Measurements from ENCODE around the gene LAMC1. TPM values are rescaled to one million over a fixed set of nuclear protein-coding genes. Genes with fewer than 3 reads are reported as not detected.
A peak's percentile ranks its signal among the peaks of the same experiment; 100 is the strongest.

The LAMC1 gene
- total and polyA plus RNA-seq, 10 of the 15 experiments (the other 5 are each of a cell fraction or from before 2014, with no cell fraction given), result 4.6 to 51.4 (median 25.6) TPM

DNA sequence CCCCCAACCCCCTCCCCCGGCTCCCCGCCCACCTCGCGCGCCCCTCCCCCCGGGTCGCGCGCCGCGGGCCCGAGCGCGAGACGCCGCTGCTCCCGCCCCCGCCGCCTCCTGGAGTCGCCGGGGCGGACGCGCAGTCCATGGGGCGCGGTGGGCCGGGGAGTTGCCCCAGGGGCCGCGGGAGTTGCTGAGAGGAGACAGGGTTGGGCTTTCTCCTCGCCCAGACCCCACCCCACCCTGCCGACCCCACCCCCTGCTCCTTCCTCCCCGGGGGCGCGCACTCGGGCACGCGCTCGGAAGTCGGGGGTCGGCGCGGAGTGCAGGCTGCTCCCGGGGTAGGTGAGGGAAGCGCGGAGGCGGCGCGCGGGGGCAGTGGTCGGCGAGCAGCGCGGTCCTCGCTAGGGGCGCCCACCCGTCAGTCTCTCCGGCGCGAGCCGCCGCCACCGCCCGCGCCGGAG, at the start of gene LAMC1 (continued):
- TF ChIP-seq, protein P1, sequence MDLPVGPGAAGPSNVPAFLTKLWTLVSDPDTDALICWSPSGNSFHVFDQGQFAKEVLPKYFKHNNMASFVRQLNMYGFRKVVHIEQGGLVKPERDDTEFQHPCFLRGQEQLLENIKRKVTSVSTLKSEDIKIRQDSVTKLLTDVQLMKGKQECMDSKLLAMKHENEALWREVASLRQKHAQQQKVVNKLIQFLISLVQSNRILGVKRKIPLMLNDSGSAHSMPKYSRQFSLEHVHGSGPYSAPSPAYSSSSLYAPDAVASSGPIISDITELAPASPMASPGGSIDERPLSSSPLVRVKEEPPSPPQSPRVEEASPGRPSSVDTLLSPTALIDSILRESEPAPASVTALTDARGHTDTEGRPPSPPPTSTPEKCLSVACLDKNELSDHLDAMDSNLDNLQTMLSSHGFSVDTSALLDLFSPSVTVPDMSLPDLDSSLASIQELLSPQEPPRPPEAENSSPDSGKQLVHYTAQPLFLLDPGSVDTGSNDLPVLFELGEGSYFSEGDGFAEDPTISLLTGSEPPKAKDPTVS (IDR thresholded peaks at IDR 0.05; ENCODE audit: low read depth, low read length), result no peak
- TF ChIP-seq EGR1 (IDR thresholded peaks at IDR 0.05; ENCODE audit: borderline replicate concordance in 1 of 2, low read depth in 2 of 2, low read length in 2 of 2) (peak in 1 of 2 experiments; percentile 84; a peak in 2 of 3 replicates), POLR2A (IDR thresholded peaks at IDR 0.05; ENCODE audit: low read depth, low read length) (peak; percentile 59; the same call in 1 of the 2 replicates), IRF4 (IDR thresholded peaks at IDR 0.05; ENCODE audit: low read depth, low read length) (no peak), SPI1 (IDR thresholded peaks at IDR 0.05; ENCODE audit: borderline replicate concordance, insufficient read depth, low read depth, low read length) (no peak)

DNA sequence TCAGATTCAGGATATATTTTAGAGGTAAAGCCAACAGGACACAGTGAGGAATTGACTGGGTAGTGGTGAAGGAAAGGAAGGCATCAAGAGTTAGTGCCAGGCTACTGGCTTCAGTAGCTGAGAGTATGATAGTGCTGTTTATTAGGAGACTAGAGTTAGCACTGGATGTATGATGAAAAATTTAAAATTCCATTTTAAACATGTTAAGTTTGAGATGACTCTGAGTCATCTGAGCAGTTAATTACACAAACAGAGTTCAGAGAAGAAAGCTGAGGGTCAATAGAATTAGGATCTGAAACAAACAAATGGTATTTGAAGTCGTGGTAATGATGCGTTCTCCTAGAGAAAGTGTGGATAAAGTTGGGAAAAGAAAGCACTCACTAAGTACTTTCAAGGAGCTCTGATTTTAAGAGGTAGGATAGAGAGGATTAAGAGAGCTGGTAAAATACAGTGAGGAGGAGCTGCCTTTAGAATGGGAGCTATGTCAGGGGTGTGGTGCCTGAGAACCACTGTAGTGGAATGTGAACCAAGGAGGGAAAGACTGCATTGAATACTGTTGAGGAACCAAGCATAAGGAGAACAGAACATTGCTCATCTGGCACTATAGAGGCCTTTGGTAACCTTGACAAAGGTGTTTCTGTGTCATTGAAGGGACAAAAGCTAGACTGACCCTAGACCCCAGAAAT, 48.6 kb upstream of the LAMC1 start:
- no peak for ATAC-seq
- ChIA-PET RAD21 (ENCODE audit: unreplicated experiment) (interaction anchor here (0.7 kb wide), 1 partner anchor 53 kb away, joined by 3 read pairs; no protein-coding TSS in a partner anchor), POLR2A (no interaction called here), SMC1A (ENCODE audit: uncharacterized antibody, unreplicated experiment) (interaction anchor here (1.2 to 2.3 kb wide), 4 partner anchors 10 to 254 kb away, joined by 3 to 11 read pairs (median 5); no protein-coding TSS in a partner anchor), CTCF (interaction anchor here (0.6 to 3.0 kb wide), 4 partner anchors 12 to 253 kb away, joined by 4 to 11 read pairs (median 6); no protein-coding TSS in a partner anchor)
- FAIRE-seq, result no peak
- Histone ChIP-seq H4K20me1 (ENCODE audit: control insufficient read depth, insufficient read depth) (no peaks in the 10 kb centered on the region), H3K4me2 (ENCODE audit: control insufficient read depth, insufficient read depth) (no peak overlapping the region), H2AFZ (ENCODE audit: control insufficient read depth, low read depth, low read length) (no peak overlapping the region), H3K9me3 (replicated peaks; ENCODE audit: control insufficient read depth, insufficient read depth, low read length) (no peaks in the 10 kb centered on the region), H3K27ac (ENCODE audit: control insufficient read depth, insufficient read depth) (no peak overlapping the region), H3K79me2 (ENCODE audit: control insufficient read depth, insufficient read depth, low read length) (no peaks in the 10 kb centered on the region), H3K27me3 (replicated peaks in 1 of 2; ENCODE audit: control insufficient read depth in 2 of 2, insufficient read depth in 2 of 2, low read length in 1 of 2) (no peaks in the 10 kb centered on the region), H3K4me1 (ENCODE audit: control insufficient read depth, insufficient read depth, low read length) (no peaks in the 10 kb centered on the region), H3K4me3 (no peak overlapping the region), H3K9ac (ENCODE audit: control insufficient read depth, insufficient read depth, low read length) (no peak overlapping the region), H3K36me3 (ENCODE audit: control insufficient read depth in 2 of 2, insufficient read depth in 2 of 2, low read length in 1 of 2) (no peaks in the 10 kb centered on the region)
- no peak for DNase-seq (ENCODE audit: low read depth, low spot score)
- in situ Hi-C loops (cut with MboI), result no loop called here
- intact Hi-C loops (cut with micrococcal nuclease; ENCODE audit: unreplicated experiment), result no loop called here
- 48% methylated on average over 2 of the region's 2 CpGs for WGBS (ENCODE audit: insufficient coverage, insufficient replicate concordance, low lambda C conversion rate, missing lambda C conversion rate)
- TF ChIP-seq CBX5 (IDR thresholded peaks at IDR 0.05; ENCODE audit: low read depth), result no peak
- no peak for TF ChIP-seq BRCA1 (IDR thresholded peaks at IDR 0.05; ENCODE audit: low read depth, low read length)
- no peak for TF ChIP-seq PML (IDR thresholded peaks at IDR 0.05; ENCODE audit: low read length)
- no peak for TF ChIP-seq CREB1 (IDR thresholded peaks at IDR 0.05; ENCODE audit: low read depth)
- TF ChIP-seq BHLHE40 (IDR thresholded peaks at IDR 0.05; ENCODE audit: borderline replicate concordance in 1 of 2, low read depth in 2 of 2, low read length in 1 of 2), result no peak
- TF ChIP-seq PBX3 (IDR thresholded peaks at IDR 0.05; ENCODE audit: insufficient replicate concordance, low read depth, low read length), result no peak
- TF ChIP-seq SIX5 (IDR thresholded peaks at IDR 0.05; ENCODE audit: low read depth, low read length, severe bottlenecking), result no peak
- no peak for TF ChIP-seq EGR1 (IDR thresholded peaks at IDR 0.05; ENCODE audit: borderline replicate concordance in 1 of 2, low read depth in 2 of 2, low read length in 2 of 2)
- no peak for TF ChIP-seq RELB (IDR thresholded peaks at IDR 0.05; ENCODE audit: low read depth)
- TF ChIP-seq MXI1 (IDR thresholded peaks at IDR 0.05; ENCODE audit: low read depth, low read length), result no peak
- no peak for TF ChIP-seq NR2F1 (conservative IDR thresholded peaks at IDR 0.05)
- no peak for TF ChIP-seq YY1 (IDR thresholded peaks at IDR 0.05; ENCODE audit: low read depth, low read length)
- BruUV-seq (replicated peaks), result no TSS peak
